Measurements from ENCODE around the gene TMEM222.
A peak's percentile ranks its signal among the peaks of the same experiment; 100 is the strongest.

The TMEM222 gene

DNA sequence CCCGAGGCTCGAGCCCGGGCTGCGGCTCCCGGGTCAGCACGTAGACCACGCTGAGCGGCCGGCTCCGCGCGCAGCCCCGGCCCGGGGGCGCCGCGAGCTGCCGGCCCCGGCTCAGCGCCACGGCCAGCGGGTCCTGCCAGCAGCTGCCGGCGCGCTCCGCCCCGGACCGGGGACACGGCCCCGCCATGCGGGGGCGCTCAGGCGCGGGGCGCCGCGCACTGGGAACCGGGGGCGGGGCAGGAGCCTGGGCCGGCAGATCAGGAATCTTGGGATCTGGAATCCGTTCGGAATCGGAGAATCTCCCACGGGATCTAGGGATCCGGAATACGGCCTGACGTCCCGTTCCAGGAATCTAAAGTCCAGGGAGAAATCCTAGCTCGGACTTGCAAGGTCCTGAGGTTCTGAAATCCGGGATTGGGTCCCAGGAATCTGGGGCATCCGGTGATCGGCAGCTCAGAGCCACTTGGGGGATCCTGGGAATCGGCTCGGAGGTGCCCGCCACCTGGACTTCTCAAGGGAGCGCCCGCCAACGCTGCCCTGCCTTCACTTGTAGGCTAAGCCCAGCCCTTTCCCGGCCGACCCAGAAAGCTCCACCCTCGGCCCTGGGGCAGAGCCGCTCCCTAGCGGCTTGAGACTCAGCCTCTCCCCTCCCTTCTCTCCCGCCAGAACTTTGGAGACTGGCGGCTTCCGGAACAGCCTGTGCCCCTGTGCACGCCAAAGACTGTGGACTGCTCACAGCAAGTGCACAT, 44.6 kb downstream of the TMEM222 start, which contains the start of gene MAP3K6:
Gene MAP3K6, minus strand, starts transcription at position 551 of the 749 bp plus-strand sequence. Its CDS starts 364 bp downstream, at position 187.
- peak; percentile 79 for DNase-seq (ENCODE audit: low spot score)
- peak; percentile 46 for TF ChIP-seq CTCF (IDR thresholded peaks at IDR 0.05; ENCODE audit: extremely low read depth, missing control alignments)

- TF ChIP-seq CTCF (IDR thresholded peaks at IDR 0.05; ENCODE audit: extremely low read depth, missing control alignments) = no peak
- no peak for DNase-seq (ENCODE audit: low spot score)
Observed at GRCh38 chr1:27367160-27367650, 45.2 kb downstream of the TMEM222 start.

- DNase-seq (ENCODE audit: low spot score) = no peak
- TF ChIP-seq CTCF (IDR thresholded peaks at IDR 0.05; ENCODE audit: extremely low read depth, missing control alignments) = no peak
Observed at GRCh38 chr1:27368869-27369582, 47.1 kb downstream of the TMEM222 start.

DNA sequence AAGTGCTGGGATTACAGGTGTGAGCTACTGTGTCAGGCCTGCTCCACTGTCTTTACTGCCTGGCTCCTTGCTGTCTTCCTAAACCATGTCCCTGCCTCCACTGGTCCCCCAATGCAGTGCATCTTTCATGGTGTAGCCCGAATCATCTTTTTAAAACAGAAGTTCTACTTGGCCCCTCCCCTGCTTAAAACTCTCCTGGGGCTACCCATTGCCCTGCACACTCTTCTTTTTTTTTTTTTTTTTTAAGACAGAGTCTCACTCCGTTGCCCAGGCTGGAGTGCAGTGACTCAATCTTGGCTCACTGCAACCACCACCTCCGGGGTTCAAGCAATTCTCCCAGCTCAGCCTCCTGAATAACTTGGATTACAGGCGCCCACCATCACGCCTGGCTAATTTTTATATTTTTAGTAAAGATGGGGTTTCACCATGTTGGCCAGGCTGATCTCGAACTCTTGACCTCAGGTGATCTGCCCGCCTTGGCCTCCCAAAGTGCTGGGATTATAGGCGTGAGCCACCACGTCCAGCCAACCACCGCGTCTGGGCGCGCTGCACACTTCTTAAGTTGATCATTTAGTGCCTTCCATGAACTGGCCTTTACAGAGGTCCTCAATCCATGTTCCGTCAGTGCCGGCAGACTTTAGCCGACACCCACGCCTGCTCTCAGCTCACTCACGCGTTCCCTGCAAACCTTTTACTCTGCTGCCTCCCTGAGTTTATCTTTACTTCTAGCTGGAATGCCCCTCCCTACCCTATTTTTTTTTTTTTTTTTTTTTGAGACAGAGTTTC, 50.3 kb downstream of the TMEM222 start:
- TF ChIP-seq CTCF (IDR thresholded peaks at IDR 0.05; ENCODE audit: extremely low read depth, missing control alignments) = no peak
- DNase-seq (ENCODE audit: low spot score) = no peak

GRCh38 chr1:27372808-27373690, 51.1 kb downstream of the TMEM222 start:
- DNase-seq (ENCODE audit: low spot score) = no peak
- no peak for TF ChIP-seq CTCF (IDR thresholded peaks at IDR 0.05; ENCODE audit: extremely low read depth, missing control alignments)

DNA sequence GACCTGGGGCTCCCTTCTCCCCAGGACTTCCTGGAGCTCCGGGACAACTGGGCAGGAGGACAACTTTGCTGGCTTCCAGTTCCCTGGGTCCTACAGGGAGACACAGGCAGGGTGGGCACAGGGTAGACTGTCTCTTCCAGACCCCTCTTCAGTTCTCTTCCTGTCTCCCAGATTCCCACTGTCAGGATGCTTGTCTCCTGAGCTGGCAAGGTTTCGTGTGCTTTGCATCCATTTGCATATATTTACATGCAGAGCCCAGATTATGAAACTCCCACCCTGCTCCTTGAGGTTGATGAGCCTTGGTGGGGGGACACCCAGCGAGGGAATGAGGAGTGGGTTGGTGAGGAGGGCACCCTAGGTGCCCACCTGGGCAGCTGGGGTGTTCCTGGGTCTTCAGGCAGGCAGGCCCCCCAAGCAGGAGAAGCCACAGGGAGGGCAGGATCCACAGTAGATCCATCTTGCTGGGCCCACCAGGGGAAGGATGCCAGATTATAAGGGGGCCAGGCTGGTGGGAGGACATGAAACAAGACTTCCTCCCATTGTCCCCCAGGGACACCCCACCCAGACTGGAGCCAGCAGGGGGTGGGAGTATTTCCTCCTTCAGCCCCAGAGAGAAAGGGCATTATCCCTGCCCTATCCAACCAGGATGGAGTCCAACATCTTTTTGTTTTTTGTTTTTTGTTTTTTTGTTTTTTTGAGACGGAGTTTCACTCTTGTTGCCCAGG, 52.6 kb downstream of the TMEM222 start, which contains the start of gene FCN3:
Gene FCN3, minus strand, starts transcription at position 463 of the 725 bp plus-strand sequence. Its CDS starts 6 bp downstream, at position 457.
- no peak for DNase-seq (ENCODE audit: low spot score)
- no peak for TF ChIP-seq CTCF (IDR thresholded peaks at IDR 0.05; ENCODE audit: extremely low read depth, missing control alignments)

All from GM20000 (cell line).